ENCODE data around the gene CPNE1.
"Not testable (repeated sequence)": the region's sequence is repeated elsewhere in the genome, so short reads cannot be mapped to it uniquely, and the experiment has no call there.

- not testable (repeated sequence) for TF ChIP-seq POLR2A, POLR2AphosphoS5 (IDR thresholded peaks at IDR 0.05)
Observed at GRCh38 chr20:35706591-35707529, 42.2 kb upstream of the CPNE1 start.
